Chondrocyte (in vitro differentiated cells): ENCODE measurements around the gene MPP3. TPM values are rescaled to one million over a fixed set of nuclear protein-coding genes. Genes with fewer than 3 reads are reported as not detected.

Experiments
- DNase-seq: peaks from one replicate; pipeline ENCODE4 v3.0.0; 2021; ENCODE audit warnings: mixed read lengths, low spot score
- H3K27ac Mint-ChIP-seq: one replicate; pipeline ENCODE4 v1.8.0; 2021; ENCODE audit warnings: mild to moderate bottlenecking, moderate library complexity, mixed read lengths; ENCODE audit not compliant: unreplicated experiment
- H3K27me3 Mint-ChIP-seq: 2 replicates; pipeline ENCODE4 v1.8.0; 2021; ENCODE audit warnings: low read depth, mixed read lengths
- H3K36me3 Mint-ChIP-seq: 2 replicates; pipeline ENCODE4 v1.8.0; 2021; ENCODE audit warnings: low read depth, mixed read lengths
- H3K4me1 Mint-ChIP-seq: 2 replicates; pipeline ENCODE4 v1.8.0; 2021; ENCODE audit warnings: low read depth, mild to moderate bottlenecking, mixed read lengths
- H3K4me3 Mint-ChIP-seq: one replicate; pipeline ENCODE4 v1.8.0; 2021; ENCODE audit warnings: mild to moderate bottlenecking, moderate library complexity, mixed read lengths; ENCODE audit not compliant: unreplicated experiment
- H3K9me3 Mint-ChIP-seq: 2 replicates; pipeline ENCODE4 v1.8.0; 2021; ENCODE audit warnings: low read depth, mixed read lengths
- total RNA-seq: library from RNA; stranded (reverse); gene quantifications from 3 replicates; pipeline ENCODE4 v1.2.1, GENCODE V29; 2021
- TF ChIP-seq, protein P1 (sequence below): fragments of 200-600 bp; sonication (generic); IDR thresholded peaks from 2 replicates; pipeline ENCODE4 v1.5.0; 2021; ENCODE audit warnings: antibody characterized with exemption, mild to moderate bottlenecking, moderate library complexity

The MPP3 gene
- total RNA-seq, 1 donor from 2014 or later, result 14.4 TPM

DNA sequence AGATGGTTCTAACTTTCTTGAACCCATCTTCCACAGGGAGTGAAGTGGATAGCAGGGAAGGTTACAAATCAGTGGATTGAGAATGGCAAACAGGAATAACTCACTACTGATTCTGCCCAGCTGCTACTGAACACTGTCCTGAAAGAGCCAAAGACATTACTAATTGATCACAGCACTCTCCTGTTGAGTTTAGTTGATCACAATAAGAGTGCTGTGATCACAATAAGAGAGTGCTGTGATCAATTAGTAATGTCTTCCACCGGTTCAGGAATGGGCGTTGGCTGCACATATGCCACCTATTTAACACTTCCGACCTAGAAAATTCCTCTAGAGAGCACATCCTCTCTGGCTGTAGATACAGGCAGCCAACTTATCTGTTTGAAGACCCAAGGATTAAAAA, 41.4 kb downstream of the MPP3 start:
- Mint-ChIP-seq H3K36me3 (peaks cover 6% of the 10 kb centered on the region), H3K27ac (no peak overlapping the region), H3K4me1 (no peaks in the 10 kb centered on the region), H3K9me3 (peaks cover 22% of the 10 kb centered on the region), H3K4me3 (no peak overlapping the region), H3K27me3 (no peaks in the 10 kb centered on the region)
- TF ChIP-seq, protein P1, sequence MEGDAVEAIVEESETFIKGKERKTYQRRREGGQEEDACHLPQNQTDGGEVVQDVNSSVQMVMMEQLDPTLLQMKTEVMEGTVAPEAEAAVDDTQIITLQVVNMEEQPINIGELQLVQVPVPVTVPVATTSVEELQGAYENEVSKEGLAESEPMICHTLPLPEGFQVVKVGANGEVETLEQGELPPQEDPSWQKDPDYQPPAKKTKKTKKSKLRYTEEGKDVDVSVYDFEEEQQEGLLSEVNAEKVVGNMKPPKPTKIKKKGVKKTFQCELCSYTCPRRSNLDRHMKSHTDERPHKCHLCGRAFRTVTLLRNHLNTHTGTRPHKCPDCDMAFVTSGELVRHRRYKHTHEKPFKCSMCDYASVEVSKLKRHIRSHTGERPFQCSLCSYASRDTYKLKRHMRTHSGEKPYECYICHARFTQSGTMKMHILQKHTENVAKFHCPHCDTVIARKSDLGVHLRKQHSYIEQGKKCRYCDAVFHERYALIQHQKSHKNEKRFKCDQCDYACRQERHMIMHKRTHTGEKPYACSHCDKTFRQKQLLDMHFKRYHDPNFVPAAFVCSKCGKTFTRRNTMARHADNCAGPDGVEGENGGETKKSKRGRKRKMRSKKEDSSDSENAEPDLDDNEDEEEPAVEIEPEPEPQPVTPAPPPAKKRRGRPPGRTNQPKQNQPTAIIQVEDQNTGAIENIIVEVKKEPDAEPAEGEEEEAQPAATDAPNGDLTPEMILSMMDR, result no peak
- no peak for DNase-seq

DNA sequence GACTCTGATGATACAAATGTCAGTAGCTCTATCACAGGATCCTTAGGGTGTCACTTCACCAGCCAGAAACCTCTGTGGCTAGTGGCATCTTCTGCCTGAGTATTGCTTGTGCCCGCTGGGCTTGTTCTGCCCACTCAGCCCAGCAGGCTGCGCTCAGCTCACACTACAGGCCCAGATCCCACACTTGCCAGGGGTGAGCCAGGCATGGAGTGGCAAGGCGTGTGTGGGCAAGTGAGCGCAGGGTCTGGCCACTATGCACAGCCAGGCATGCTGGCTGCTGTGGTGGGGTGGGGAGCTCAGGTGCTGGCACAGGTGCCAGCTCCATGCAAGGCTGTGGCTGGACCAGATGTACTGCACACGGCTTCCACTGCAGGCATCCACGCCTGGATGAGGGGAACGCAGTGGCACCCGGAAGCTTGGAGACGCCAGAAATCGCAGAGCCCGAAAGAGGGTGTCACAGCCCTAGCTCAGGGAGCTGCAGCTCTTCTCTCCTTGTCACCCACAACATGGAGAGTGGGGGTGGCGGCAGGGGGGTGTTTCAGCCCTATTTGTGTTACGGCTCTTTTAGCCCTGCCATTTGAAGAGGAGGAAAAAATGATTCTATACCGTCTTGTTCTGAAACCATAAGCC, 42.5 kb downstream of the MPP3 start:
- no peak for DNase-seq
- no peaks in the 10 kb centered on the region for H3K27me3 Mint-ChIP-seq
- H3K36me3 Mint-ChIP-seq, result peaks cover 5% of the 10 kb centered on the region
- peaks cover 17% of the 10 kb centered on the region for H3K9me3 Mint-ChIP-seq
- no peaks in the 10 kb centered on the region for H3K4me1 Mint-ChIP-seq
- TF ChIP-seq, protein P1, result peak; percentile 45
- no peak overlapping the region for H3K27ac Mint-ChIP-seq
- no peak overlapping the region for H3K4me3 Mint-ChIP-seq

DNA sequence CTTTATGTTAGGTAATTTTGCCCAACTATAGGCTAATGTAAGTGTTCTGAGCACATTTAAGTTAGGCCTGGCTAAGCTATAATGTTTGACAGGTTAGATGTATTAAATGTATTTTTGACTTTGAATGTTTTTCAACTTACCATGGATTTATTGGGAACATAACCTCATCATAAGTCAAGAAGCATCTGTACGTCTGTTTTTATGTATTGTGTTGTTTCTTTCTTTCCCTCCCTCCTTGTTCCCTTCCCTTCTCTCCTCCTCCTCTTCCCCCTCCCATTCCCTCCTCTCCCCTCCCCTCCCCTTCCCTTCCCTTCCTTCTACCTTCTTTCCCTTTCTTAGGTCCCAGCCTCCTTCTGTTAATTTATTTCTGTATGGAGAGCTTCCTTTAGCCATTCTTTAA, 43.5 kb downstream of the MPP3 start:
- Mint-ChIP-seq H3K4me3 (no peak overlapping the region), H3K9me3 (peaks cover 9% of the 10 kb centered on the region), H3K27me3 (no peaks in the 10 kb centered on the region), H3K27ac (no peak overlapping the region), H3K4me1 (peaks cover 5% of the 10 kb centered on the region), H3K36me3 (peaks cover 3% of the 10 kb centered on the region)
- DNase-seq, result no peak
- TF ChIP-seq, protein P1, result no peak

DNA sequence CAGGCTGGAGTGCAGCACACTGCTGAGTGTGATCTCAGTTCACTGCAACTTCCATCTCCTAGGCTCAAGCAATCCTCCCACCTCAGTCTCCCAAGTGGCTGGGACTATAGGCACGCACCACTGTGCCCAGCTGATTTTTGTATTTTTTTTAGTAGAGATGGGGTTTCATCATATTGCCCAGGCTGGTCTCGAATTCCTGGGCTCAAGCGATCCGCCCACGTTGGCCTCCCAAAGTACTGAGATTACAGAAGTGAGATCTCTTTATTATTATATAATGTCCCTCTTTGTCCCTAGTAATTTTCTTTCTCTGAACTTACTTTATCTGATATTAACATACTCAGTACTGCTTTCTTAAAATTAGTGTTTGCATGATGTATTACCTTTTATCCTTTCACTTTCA, 44.4 kb downstream of the MPP3 start:
- Mint-ChIP-seq H3K9me3 (peaks cover 3% of the 10 kb centered on the region), H3K27ac (no peak overlapping the region), H3K27me3 (no peaks in the 10 kb centered on the region), H3K36me3 (peaks cover 2% of the 10 kb centered on the region), H3K4me1 (peaks cover 13% of the 10 kb centered on the region), H3K4me3 (no peak overlapping the region)
- DNase-seq, result no peak
- TF ChIP-seq, protein P1, result no peak

DNA sequence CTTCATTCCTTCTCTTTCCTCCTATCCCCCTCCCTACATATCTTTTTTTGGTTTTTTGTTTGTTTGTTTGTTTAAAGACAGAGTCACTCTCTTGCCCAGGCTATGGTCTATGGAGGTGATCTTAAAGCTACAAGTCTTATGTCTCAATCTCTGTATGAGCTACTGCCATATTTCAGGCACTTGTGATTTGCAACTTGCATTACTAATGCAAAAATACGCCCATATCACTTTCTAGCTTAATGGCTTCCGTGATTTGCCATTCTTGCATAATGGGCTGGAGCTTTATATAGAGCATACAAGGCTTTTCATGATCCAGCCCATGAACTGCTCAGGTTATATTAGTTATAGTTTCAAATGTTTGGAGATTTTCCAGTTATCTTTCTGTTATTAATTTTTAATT, 45.2 kb downstream of the MPP3 start:
- Mint-ChIP-seq H3K4me1 (peaks cover 14% of the 10 kb centered on the region), H3K36me3 (no peaks in the 10 kb centered on the region), H3K27me3 (no peaks in the 10 kb centered on the region)

More for the DNA sequence above, 45.2 kb downstream of the MPP3 start:
- DNase-seq, result no peak
- Mint-ChIP-seq H3K27ac (no peak overlapping the region), H3K9me3 (no peaks in the 10 kb centered on the region), H3K4me3 (no peak overlapping the region)
- TF ChIP-seq, protein P1, result no peak
